Nephron (organoid): ENCODE data around the gene ZNF648.

Source experiments
- H3K27ac Mint-ChIP-seq, 3 experiments: 2 replicates each; pipeline ENCODE4 v1.8.0; 2020; ENCODE audit warnings: mixed read lengths in 3 of 3, mild to moderate bottlenecking in 2 of 3, moderate library complexity in 1 of 3
- H3K27me3 Mint-ChIP-seq: 2 replicates; pipeline ENCODE4 v1.8.0; 2021; ENCODE audit warnings: low read depth, mild to moderate bottlenecking, moderate library complexity, mixed read lengths
- H3K36me3 Mint-ChIP-seq: 2 replicates; pipeline ENCODE4 v1.8.0; 2020; ENCODE audit warnings: low read depth, mixed read lengths
- H3K4me1 Mint-ChIP-seq: 2 replicates; pipeline ENCODE4 v1.8.0; 2020; ENCODE audit warnings: mixed read lengths
- H3K4me3 Mint-ChIP-seq, 3 experiments: 2 replicates each; pipeline ENCODE4 v1.8.0; 2020; ENCODE audit warnings: mild to moderate bottlenecking in 3 of 3, mixed read lengths in 3 of 3, moderate library complexity in 2 of 3
- H3K9me3 Mint-ChIP-seq: 2 replicates; pipeline ENCODE4 v1.8.0; 2020; ENCODE audit warnings: mixed read lengths
- CTCF ChIP-seq, 3 experiments: fragments of 200-600 bp; sonication (generic); IDR thresholded peaks; one replicate each; pipeline ENCODE4 v1.5.0; 2021; ENCODE audit warnings: antibody characterized with exemption in 3 of 3; ENCODE audit not compliant: unreplicated experiment in 3 of 3

Gene ZNF648

DNA sequence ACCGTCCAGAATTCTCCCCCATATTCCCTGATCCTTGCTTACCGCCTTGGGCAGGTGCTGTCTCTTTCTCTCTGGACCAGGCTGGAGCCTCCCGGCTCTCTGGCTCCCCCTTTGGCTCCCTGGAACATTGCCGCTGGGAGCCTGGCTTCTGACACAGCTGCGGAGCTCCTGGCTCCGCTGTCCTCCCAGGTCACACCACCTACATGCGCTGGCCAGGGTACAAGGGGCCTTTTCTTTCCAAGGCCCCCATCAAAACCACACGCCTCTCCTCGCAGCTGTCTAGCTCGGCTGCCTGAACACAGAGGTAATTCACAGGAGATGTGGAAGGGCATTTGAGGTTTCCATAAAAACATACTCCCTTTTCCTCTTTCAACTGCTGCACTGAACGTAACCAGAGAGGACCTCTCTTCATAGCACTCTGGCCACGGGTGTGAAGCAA lies 7.5 kb upstream of the ZNF648 start:
- Mint-ChIP-seq H3K9me3 (no peaks in the 10 kb centered on the region), H3K36me3 (no peaks in the 10 kb centered on the region), H3K4me1 (peaks cover 6% of the 10 kb centered on the region), H3K27me3 (peaks cover 4% of the 10 kb centered on the region), H3K27ac (peak overlapping the region in 1 of 3 experiments; percentile 43), H3K4me3 (peak overlapping the region; percentile 59 to 63 (median 60))
- peak; percentile 68 to 71 (median 69) for TF ChIP-seq CTCF (IDR thresholded peaks at IDR 0.05; ENCODE audit: unreplicated experiment in 3 of 3)

GRCh38 chr1:182066934-182067333 lies 5.4 kb upstream of the ZNF648 start:
- Mint-ChIP-seq H3K4me1 (peaks cover 6% of the 10 kb centered on the region), H3K36me3 (no peaks in the 10 kb centered on the region), H3K4me3 (no peak overlapping the region), H3K9me3 (peaks cover 12% of the 10 kb centered on the region), H3K27me3 (peaks cover 8% of the 10 kb centered on the region), H3K27ac (no peak overlapping the region)
- no peak for TF ChIP-seq CTCF (IDR thresholded peaks at IDR 0.05; ENCODE audit: unreplicated experiment in 3 of 3)

- Mint-ChIP-seq H3K27me3 (peaks cover 8% of the 10 kb centered on the region), H3K27ac (no peak overlapping the region), H3K36me3 (no peaks in the 10 kb centered on the region), H3K9me3 (peaks cover 12% of the 10 kb centered on the region), H3K4me3 (no peak overlapping the region), H3K4me1 (peaks cover 14% of the 10 kb centered on the region)
- TF ChIP-seq CTCF (IDR thresholded peaks at IDR 0.05; ENCODE audit: unreplicated experiment in 3 of 3), result no peak
Measured at GRCh38 chr1:182065126-182065845, 3.8 kb upstream of the ZNF648 start.

- TF ChIP-seq CTCF (IDR thresholded peaks at IDR 0.05; ENCODE audit: unreplicated experiment in 3 of 3), result no peak
- no peaks in the 10 kb centered on the region for H3K36me3 Mint-ChIP-seq
- peaks cover 12% of the 10 kb centered on the region for H3K9me3 Mint-ChIP-seq
- H3K27ac Mint-ChIP-seq, result no peak overlapping the region
- no peak overlapping the region for H3K4me3 Mint-ChIP-seq
- peaks cover 8% of the 10 kb centered on the region for H3K27me3 Mint-ChIP-seq
- peaks cover 16% of the 10 kb centered on the region for H3K4me1 Mint-ChIP-seq
Measured at GRCh38 chr1:182064611-182065010, 3.1 kb upstream of the ZNF648 start.

DNA sequence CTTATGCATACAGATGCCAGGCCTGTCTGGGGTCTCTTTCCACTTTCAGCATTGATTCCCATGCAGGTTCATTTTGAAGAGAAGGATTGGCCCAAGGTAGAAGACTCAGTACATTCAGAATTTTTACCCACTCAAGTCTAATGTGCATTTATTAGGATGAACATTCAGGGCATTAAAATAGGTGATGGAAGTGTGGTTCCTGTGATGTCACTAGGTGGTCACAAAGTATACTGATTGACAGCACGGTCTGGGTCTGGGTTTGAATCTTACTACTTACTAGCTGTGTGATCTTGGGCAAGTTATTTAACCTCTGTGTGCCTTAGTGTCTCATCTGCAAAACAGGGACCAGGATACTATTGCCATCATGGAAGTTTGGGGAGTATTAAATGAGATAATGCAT lies 711 bp upstream of the ZNF648 start:
- H3K4me1 Mint-ChIP-seq, result peaks cover 15% of the 10 kb centered on the region
- H3K36me3 Mint-ChIP-seq, result peaks cover 4% of the 10 kb centered on the region
- no peak overlapping the region for H3K27ac Mint-ChIP-seq
- TF ChIP-seq CTCF (IDR thresholded peaks at IDR 0.05; ENCODE audit: unreplicated experiment in 3 of 3), result no peak
- H3K9me3 Mint-ChIP-seq, result peaks cover 12% of the 10 kb centered on the region
- H3K27me3 Mint-ChIP-seq, result peaks cover 4% of the 10 kb centered on the region
- no peak overlapping the region for H3K4me3 Mint-ChIP-seq

DNA sequence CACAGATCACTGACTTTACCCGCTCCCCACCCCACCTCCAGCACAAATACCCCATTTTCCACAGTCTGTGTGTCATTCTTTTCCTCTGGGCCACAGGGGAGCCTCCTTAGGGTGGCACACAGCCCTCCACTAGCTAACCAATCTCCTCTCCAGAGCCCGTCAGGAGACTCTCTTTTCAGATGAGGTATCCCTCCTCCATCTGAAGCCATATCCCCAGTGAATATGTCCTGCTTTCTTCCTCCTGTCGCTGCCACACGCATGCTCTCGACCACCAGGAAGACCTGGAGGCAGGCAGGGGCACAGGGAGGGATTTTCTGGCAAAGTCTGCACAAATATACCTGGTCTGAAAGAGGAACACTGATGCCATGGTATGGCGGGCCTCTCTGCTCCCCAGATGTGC lies 635 bp downstream of the ZNF648 start:
- H3K4me1 Mint-ChIP-seq, result peaks cover 15% of the 10 kb centered on the region
- no peak overlapping the region for H3K27ac Mint-ChIP-seq
- H3K4me3 Mint-ChIP-seq, result peak overlapping the region; percentile 80 to 87 (median 83)
- peaks cover 7% of the 10 kb centered on the region for H3K27me3 Mint-ChIP-seq
- H3K9me3 Mint-ChIP-seq, result peaks cover 12% of the 10 kb centered on the region
- TF ChIP-seq CTCF (IDR thresholded peaks at IDR 0.05; ENCODE audit: unreplicated experiment in 3 of 3), result no peak
- peaks cover 4% of the 10 kb centered on the region for H3K36me3 Mint-ChIP-seq
